COLO829 (cell line): ENCODE data around the gene PTCD1.
"Not testable (repeated sequence)": the region's sequence is repeated elsewhere in the genome, so short reads cannot be mapped to it uniquely, and the experiment has no call there.

Experiments used
- DNase-seq: peaks from one replicate; pipeline ENCODE4 v3.0.0; 2012; ENCODE audit warnings: low spot score

The PTCD1 gene

DNA sequence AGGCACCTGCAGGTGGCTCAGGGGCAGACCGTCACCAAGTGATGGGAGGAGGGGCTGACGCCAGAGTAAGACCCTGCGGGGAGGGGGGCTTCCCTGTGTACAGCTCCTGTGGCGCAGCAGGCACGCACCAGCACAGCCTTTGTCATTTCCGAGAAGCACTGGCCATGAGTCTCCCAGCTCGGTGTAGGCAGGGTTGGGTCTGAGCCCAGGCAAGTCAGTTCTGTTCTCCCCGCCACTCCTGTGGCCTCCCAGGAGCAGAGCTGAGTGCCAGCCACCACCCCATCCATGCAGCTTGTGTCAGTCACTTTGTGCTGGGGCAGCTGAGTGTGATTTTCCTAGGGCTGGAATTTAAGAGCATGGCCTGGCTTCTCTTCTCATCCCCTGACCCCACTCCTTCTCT is 13.3 kb upstream of the PTCD1 start:
- no peak for DNase-seq

- DNase-seq = no peak
Measured at GRCh38 chr7:99449326-99449725, 10.7 kb upstream of the PTCD1 start.

GRCh38 chr7:99448855-99449254 is 10.3 kb upstream of the PTCD1 start:
- DNase-seq = no peak

GRCh38 chr7:99447943-99448342 is 9.3 kb upstream of the PTCD1 start:
- no peak for DNase-seq

- no peak for DNase-seq
Measured at GRCh38 chr7:99446096-99446495, 7.5 kb upstream of the PTCD1 start.

GRCh38 chr7:99440195-99440594 is 1.6 kb upstream of the PTCD1 start:
- DNase-seq = no peak

DNA sequence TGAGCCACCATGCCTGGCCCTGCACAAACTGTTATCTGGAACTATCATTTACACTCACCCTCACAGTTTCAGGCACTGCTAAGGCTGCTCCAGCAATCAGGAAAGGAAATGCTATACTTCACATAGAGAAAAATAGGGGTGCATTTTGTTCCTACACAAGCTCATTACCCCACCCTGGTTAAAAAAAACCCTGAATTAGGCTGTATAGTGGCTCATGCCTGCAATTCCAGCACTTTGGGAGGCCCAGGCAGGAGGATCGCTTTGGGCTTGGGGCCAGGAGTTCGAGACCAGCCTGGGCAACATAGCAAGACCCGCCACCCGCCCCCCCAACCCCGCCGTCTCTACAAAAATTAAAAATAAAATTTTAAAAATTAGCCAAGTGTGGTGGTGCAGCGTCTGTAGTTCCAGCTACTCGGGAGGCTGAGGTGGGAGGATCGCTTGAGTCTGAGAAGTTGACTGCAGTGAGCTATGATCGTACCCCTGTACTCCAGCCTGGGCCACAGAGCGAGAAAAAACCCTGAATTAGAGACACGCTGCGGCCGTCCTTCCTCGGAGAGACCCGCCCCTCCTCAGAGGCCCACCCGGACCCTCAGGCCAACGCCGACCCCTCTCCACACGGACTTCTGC is 539 bp downstream of the PTCD1 start:
- DNase-seq = no peak

DNA sequence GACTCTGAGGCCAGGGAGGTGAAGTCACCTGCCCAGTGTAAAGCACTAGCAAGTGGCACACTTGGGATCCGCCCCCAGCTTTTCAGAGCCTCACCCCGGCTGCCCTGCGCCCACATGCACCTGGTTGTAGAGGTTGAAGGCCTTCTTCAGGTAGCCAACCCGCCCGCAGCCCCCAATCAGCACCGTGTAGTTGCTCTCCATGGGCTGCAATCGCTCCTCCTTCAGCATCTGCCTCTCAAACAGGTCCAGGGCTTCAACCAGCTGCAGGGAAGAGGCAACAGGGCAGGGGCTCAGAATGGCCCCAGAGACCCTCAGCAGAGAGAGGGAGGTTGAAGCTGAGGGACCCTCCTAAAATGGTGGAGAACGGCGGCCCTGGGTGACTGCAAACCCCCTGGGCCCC is 5.4 kb downstream of the PTCD1 start:
- no peak for DNase-seq

- not testable (repeated sequence) for DNase-seq
Measured at GRCh38 chr7:99431756-99432540, 6.7 kb downstream of the PTCD1 start.

DNA sequence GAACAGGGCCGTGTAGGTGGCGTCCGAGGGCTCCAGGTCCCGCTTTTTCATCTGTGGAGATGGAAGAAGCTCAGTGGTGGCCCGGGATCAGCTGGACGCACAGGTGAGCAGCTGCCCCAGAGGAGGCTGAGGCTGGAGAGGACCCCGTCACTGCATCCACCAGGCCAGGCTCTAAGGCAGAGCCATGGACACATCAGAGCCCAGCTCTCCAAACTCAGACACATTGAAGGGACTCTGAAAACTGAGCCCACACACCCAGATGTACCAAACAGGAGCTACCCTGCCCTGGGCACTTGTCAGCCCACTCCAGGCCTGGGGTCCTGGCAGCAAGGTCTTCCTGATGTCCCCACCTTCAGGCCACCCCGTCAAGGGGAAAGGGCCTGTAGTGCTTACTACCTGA is 8.8 kb downstream of the PTCD1 start:
- DNase-seq = no peak

GRCh38 chr7:99428972-99429566 is 9.5 kb downstream of the PTCD1 start:
- DNase-seq = no peak

DNA sequence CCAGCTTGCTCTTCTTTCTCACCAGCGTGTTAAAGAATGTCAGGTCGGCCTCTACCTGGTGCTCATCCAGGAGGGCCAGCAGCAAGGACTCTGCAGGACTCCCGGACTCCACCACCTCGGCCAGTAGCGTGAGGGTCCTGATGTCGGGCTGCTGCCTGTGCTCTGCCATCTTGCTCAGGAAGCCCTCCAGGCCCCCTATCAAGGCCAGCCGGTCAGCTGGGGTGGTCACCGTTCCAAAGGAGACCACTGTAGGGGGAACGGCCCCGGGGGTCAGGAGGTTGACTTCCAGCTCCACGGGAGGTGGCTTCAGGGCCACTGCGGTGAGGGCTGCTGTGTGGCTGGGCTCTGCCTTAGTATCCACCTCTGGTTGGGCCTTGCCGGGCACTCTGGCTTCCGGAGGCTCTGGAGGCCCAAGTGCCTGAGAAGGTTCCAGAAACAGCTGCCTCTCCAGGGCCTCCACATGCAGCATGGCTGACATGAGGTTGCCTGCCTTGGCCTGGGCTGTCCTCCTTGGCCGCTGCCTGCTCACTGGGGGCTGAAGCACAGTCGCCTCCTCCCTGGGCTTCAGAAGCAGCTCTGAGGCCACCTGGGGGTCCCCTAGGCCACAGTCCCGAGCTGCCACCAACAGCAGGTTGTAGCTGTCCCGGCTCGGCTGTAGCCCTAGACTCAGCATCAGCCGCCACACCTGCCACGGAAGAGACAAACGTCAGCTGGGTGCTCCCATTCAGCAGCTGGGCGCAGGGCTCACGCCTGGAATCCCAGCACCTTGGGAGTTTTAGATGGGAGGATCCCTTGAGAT is 13.5 kb downstream of the PTCD1 start:
- DNase-seq = no peak

- DNase-seq = no peak
Measured at GRCh38 chr7:99422625-99423024, 16.0 kb downstream of the PTCD1 start.

- no peak for DNase-seq
Measured at GRCh38 chr7:99422186-99422585, 16.4 kb downstream of the PTCD1 start.

- no peak for DNase-seq
Measured at GRCh38 chr7:99420986-99421385, 17.6 kb downstream of the PTCD1 start.

DNA sequence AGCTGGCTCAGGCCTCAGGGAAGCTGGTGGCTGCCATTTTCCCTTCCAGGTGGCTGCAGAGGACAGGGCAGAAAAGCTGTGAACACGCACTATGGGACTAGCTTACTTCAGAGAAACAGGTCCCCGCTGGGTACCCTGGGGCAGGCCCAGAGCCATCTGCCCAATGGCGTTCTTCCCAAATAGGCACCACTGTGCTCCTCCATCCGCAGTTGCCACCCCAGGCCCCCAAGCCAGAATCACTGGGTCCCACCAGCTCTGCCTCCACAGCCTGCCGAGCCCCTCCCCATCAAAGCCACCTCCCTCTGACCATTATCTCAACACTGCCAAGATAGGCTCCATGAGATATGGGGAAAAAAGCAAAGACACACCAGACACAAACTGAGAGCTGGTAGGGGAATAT is 18.4 kb downstream of the PTCD1 start:
- no peak for DNase-seq

DNA sequence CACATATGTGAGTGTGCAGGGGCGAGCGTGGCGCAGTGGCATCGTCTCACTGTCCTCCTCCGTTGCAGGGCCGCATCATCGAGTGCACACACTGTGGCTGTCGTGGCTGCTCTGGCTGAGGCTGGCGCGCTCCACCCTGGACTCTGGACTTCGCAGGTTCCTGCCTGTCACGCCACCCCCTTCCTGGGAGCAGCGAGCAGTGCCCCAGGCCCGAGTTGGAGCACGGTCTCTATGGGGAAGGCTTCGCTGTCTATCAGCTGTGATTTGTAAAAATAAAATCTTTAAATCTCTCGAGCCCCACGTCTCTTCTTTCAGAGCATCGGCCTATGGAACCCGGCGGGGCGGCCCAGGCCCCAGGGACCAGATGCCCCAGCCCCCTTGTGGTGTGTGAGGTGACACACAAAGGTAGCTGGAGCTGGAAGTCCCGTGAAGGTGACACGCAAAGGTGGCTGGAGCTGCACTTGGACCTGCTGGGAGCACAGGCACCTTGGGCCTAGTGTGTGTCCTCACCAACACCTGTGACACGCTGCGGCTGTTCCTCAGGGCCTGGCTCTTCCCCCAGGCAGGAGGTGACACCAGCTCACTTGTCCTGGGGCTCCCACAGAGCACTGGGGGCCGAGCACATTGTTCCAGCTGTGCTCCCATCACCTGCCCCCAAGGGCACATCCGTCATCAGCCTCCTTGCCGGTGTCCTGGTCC is 19.1 kb downstream of the PTCD1 start:
- DNase-seq = no peak

GRCh38 chr7:99418260-99418659 is 20.3 kb downstream of the PTCD1 start:
- DNase-seq = no peak

GRCh38 chr7:99415513-99416127 is 23.0 kb downstream of the PTCD1 start:
- DNase-seq = not testable (repeated sequence)

GRCh38 chr7:99410635-99411034 is 28.0 kb downstream of the PTCD1 start:
- no peak for DNase-seq

DNA sequence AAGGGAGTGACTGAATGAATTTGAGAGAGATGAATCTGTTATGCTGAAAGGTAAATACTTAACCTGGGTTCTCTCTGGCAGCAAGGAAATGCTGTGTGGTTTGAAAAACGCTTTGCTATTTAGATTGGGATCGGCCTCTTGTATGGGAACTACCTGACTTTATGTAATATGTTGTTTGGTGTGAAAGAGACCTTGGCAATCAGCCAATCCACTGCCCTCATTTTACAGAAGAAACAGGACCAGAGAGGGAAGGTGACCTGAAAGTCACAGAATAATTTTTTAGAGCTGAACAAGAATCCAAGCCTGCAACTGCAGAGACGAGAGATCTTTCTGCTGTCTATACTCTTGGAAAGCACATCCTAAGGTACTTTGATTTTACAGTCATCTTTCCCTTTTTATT is 28.8 kb downstream of the PTCD1 start:
- DNase-seq = no peak

DNA sequence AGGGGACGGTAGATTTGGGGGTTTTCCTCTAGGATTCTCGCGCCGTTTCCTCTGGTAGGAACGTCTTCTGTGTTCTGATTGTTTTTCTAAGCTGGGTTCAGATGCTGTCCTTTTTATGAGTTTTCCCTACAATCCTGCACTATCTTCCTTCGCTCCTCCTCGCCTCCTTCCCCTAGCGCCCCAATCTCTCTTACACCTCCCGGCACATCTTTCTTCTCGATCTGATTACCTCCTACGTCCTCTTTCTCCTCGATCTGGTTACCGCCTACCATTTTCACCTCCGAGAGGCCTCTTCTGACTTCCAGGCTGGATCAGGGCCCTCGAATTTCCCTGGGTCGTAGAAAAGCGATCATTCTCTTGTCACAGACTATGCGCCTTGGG is 29.4 kb downstream of the PTCD1 start:
- DNase-seq = no peak
